Mesothelial cell of epicardium (in vitro differentiated cells): ENCODE measurements around the gene LRRC71. TPM values are rescaled to one million over a fixed set of nuclear protein-coding genes. Genes with fewer than 3 reads are reported as not detected.

Source experiments
- DNase-seq, 2 experiments: peaks; one replicate each; pipeline ENCODE4 v3.0.0; 2021; ENCODE audit warnings: low spot score in 2 of 2; ENCODE audit not compliant: unreplicated experiment in 2 of 2
- H3K27ac Mint-ChIP-seq: 2 replicates; pipeline ENCODE4 v1.8.0; 2021; ENCODE audit warnings: mixed read lengths
- H3K27me3 Mint-ChIP-seq: 2 replicates; pipeline ENCODE4 v1.8.0; 2021; ENCODE audit warnings: low read depth, mixed read lengths
- H3K36me3 Mint-ChIP-seq: 2 replicates; pipeline ENCODE4 v1.8.0; 2021; ENCODE audit warnings: mixed read lengths
- H3K4me1 Mint-ChIP-seq: 2 replicates; pipeline ENCODE4 v1.8.0; 2021; ENCODE audit warnings: mixed read lengths
- H3K4me3 Mint-ChIP-seq: 2 replicates; pipeline ENCODE4 v1.8.0; 2021; ENCODE audit warnings: mild to moderate bottlenecking, moderate library complexity, mixed read lengths
- H3K9me3 Mint-ChIP-seq: 2 replicates; pipeline ENCODE4 v1.8.0; 2021; ENCODE audit warnings: mixed read lengths
- CTCF ChIP-seq: fragments of 200-600 bp; sonication (generic); IDR thresholded peaks from one replicate; pipeline ENCODE4 v1.5.0; 2021; ENCODE audit warnings: antibody characterized with exemption; ENCODE audit not compliant: unreplicated experiment
- total RNA-seq: library from RNA; stranded (reverse); gene quantifications from 3 replicates; pipeline ENCODE4 v1.2.1, GENCODE V29; 2021

Gene LRRC71
- total RNA-seq, 1 donor from 2014 or later: 0.34 TPM

- peaks cover 12% of the 10 kb centered on the region for H3K4me1 Mint-ChIP-seq
- TF ChIP-seq CTCF: no peak
- H3K9me3 Mint-ChIP-seq: no peaks in the 10 kb centered on the region
- H3K4me3 Mint-ChIP-seq: no peak overlapping the region
- DNase-seq: no peak
- H3K27ac Mint-ChIP-seq: no peak overlapping the region
- no peaks in the 10 kb centered on the region for H3K36me3 Mint-ChIP-seq
- H3K27me3 Mint-ChIP-seq: peaks cover 39% of the 10 kb centered on the region
These were observed 38.8 kb upstream of the LRRC71 start for GRCh38 chr1:156881663-156882062.

GRCh38 chr1:156882543-156882942 lies 37.9 kb upstream of the LRRC71 start:
- Mint-ChIP-seq H3K9me3 (no peaks in the 10 kb centered on the region), H3K27me3 (peaks cover 40% of the 10 kb centered on the region), H3K4me1 (peaks cover 18% of the 10 kb centered on the region), H3K36me3 (no peaks in the 10 kb centered on the region), H3K4me3 (no peak overlapping the region), H3K27ac (no peak overlapping the region)
- no peak for DNase-seq
- TF ChIP-seq CTCF: no peak

- TF ChIP-seq CTCF: no peak
- peaks cover 18% of the 10 kb centered on the region for H3K4me1 Mint-ChIP-seq
- no peaks in the 10 kb centered on the region for H3K36me3 Mint-ChIP-seq
- peaks cover 29% of the 10 kb centered on the region for H3K27me3 Mint-ChIP-seq
- H3K27ac Mint-ChIP-seq: no peak overlapping the region
- no peak overlapping the region for H3K4me3 Mint-ChIP-seq
- H3K9me3 Mint-ChIP-seq: no peaks in the 10 kb centered on the region
- DNase-seq: no peak
These were observed 36.5 kb upstream of the LRRC71 start for GRCh38 chr1:156883919-156884318.

- TF ChIP-seq CTCF: no peak
- Mint-ChIP-seq H3K9me3 (no peaks in the 10 kb centered on the region), H3K27ac (no peak overlapping the region), H3K36me3 (no peaks in the 10 kb centered on the region), H3K4me1 (peaks cover 18% of the 10 kb centered on the region), H3K27me3 (peaks cover 25% of the 10 kb centered on the region), H3K4me3 (no peak overlapping the region)
- no peak for DNase-seq
These were observed 35.8 kb upstream of the LRRC71 start for GRCh38 chr1:156884560-156885184.

GRCh38 chr1:156885314-156885713 lies 35.1 kb upstream of the LRRC71 start:
- peaks cover 18% of the 10 kb centered on the region for H3K4me1 Mint-ChIP-seq
- peaks cover 25% of the 10 kb centered on the region for H3K27me3 Mint-ChIP-seq
- no peaks in the 10 kb centered on the region for H3K36me3 Mint-ChIP-seq
- no peak for DNase-seq
- H3K4me3 Mint-ChIP-seq: no peak overlapping the region
- no peaks in the 10 kb centered on the region for H3K9me3 Mint-ChIP-seq
- H3K27ac Mint-ChIP-seq: no peak overlapping the region
- no peak for TF ChIP-seq CTCF
